HG03565 (cell line): Measurements from ENCODE around the gene ERBB4.
"Not testable (repeated sequence)": the region's sequence is repeated elsewhere in the genome, so short reads cannot be mapped to it uniquely, and the experiment has no call there.

Source experiments
- ATAC-seq: cut with Tn5 transposase; IDR thresholded peaks from one replicate; pipeline ENCODE4 v1.9.1; 2021; ENCODE audit warnings: mild to moderate bottlenecking, moderate library complexity; ENCODE audit not compliant: unreplicated experiment

ERBB4 gene

DNA sequence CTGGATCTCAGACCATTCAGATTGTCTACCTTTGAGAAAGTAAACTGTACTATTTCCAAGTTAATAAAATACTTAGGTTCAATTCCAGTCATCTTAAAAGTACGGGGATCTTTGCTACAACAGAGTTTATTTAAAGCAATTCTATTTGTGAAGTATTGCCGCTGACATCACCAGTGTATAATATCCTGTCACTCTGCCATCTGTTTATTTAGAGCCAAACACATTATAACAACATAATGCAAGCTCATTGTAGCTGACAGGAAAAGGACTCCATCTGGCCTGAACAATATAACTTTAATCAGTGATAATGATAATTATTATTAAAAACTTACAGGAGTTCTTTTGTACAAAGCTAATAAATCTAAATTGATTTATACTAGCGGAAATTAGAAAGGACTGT is 786.8 kb downstream of the ERBB4 start:
- ATAC-seq: no peak

DNA sequence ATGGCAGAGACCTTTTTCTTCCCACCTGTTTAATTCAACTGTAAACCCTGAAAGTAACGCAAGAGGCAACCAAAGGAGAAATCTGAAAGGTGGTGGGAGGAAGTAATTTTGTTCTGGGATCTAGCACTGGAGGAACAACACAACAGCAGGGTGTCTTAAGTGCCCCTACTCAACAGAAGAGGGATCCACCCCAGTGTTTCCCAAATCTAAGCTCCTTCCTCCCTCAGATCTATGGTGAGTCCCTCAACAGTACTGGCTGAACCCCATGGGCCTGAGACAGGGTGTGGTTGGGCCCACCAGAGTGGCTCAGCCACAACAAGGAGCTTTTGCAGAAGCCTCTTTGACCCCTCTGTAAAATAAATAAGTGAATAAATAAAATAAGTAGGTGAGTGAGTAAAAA is 790.3 kb downstream of the ERBB4 start:
- ATAC-seq: no peak

DNA sequence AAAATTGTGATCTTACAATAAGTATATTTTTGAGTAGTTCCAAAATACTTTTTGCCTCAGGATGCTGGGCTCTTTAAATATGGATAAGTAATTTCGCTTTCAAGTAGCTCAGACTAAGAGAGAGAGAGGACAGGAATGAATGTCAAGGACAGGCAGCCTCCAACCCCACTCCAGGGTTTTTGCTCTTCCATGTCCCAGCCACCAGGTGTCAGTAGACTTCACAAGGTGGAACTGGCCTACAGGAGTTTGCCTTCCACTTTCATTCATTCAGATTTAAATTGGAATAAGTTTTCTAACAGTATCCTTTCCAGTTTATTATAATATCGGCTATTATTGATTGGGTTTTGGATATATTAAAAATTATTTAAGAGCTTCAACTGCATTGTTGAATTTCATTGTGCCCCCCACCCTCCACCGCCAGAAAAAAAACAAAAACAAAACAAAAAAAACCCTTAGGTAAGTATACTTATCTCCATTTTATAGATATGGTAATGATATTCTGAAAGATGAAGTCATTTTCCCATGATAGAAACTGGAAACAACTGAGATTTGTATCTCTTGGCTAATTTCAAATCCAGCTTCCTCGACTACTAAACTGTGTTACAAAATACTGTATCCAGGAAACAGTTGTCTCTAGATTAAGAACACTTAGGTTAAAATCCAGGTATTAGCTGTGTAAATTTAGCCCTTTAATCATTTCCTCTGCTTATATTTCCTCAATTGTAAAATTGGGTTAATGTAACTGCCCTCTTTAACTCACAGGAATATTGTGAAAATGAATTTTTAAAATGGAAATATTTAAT is 793.1 kb downstream of the ERBB4 start:
- ATAC-seq: peak; percentile 95

DNA sequence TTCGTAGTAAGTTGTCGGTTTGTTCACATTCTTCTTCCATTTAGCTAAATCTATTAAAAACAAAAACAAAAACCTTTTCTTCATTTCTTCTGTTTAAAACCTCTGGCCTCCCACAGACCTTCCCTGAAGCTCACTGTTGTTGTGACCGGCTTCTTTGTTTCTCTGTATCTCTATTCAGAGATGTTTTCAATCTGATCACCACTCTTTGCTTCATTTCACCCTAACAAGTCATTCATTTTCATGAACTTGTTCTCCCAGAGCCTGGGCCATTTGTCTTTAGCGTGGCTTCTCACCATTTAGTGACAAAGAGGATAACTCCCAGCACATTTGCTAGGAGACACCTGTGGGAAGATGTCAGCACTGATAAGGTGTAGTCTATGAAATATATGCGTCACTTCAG is 794.2 kb downstream of the ERBB4 start:
- no peak for ATAC-seq

DNA sequence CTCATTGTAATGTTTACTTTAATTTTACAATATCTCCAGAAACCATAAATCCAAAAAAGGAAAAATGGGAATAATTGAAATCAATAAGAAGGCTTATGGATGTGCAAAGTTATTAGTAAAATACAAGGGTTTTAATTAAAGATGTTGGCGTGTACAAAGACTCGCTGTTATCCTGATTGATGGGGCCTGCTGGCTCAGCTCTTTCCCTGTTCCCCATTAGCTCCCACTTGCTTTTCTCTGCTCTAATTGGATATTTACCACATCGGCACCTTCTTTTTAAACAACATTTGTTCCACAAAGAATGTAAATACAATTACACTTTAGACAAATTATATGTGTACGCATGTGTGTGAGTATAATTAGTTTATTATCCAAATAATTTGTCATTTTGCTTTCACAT is 796.6 kb downstream of the ERBB4 start:
- no peak for ATAC-seq

DNA sequence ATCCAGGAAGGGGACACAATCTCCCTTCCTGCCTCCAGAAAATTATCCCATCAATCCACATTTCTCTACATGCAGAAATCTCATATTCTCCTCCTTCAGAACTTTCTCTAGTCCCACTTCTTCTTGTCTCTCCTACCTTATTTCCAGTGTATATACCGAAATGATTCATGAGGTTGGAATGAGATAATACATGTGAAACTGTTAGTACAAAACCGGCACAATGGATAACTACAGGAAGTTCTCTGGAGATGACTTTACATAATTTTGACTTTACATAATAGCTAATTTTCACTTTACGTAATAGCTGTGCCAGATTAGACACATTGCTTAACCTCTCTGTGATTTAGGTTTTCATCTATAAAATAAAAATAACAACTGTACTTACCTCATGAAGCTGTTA is 801.3 kb downstream of the ERBB4 start:
- ATAC-seq: no peak

DNA sequence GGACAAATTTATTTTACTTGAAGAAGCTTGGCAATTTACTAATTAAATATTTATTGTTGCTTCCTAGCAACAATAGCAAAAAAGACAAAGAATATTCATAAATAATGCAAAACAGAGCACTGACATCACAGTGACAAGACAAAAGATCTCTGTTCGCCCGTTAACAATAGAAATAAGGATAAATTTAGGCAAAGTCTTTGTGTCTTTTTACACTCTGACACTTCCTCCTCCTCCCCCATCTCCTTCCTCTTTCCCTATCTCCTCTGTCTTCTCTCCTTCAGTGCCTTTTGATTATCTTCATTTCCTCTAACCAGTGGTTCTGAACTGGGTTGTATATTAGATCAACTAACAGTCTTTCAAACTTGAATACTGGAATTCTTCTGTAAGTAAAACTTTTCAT is 808.4 kb downstream of the ERBB4 start:
- ATAC-seq: no peak

DNA sequence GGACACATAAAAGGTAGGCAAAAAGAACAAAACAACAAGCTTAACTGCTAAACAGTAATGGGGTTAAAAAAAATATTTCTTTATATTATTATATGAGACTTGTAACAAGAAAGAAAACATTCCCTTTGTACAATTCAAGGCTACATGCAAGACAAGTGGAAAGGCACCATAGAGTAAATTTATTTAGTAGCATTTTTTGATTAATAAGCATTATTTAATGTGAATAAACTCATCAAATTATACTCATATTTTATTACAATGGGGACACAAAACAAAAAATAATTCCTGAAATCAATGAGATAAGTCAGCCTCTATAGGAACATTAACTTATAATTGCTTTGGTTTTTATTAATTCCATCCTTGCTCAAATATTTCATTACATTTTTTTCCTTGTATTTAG is 809.2 kb downstream of the ERBB4 start:
- ATAC-seq: no peak

DNA sequence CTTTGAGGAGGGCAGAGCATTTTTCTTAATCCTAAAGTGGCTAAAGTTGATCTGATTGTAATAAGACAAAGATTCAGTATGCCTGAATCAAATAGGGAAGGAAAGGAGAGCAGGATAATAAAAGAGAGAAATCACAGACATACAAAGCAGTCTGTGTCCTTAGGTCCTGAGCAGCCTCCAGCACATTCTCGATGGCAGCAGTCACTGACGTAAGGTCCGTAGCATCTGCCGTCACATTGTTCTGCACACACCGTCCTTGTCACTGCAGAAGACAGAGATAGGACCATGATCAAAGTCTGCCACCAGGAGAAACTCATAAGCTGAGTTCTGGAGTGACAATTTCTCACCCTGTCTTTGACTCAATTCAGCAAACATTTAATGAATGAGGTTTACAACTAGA is 813.7 kb downstream of the ERBB4 start:
- ATAC-seq: no peak

DNA sequence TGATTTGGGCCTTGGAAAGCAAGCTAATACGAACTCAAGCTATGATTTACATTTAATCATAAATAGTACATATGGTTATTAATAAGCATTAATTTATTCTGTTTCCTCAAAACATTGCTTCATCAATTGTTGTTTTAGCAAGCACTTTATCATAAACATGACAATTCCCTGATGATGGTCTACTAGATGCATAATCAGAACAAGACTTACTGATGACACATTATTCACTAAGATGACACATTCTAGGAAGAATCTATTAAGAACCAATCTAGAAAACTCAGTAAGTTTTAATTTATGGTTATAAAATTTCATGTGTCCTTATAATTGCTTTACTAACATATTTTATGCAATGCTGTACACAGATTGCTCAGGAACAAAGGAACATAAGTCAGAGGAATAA is 815.2 kb downstream of the ERBB4 start:
- no peak for ATAC-seq

DNA sequence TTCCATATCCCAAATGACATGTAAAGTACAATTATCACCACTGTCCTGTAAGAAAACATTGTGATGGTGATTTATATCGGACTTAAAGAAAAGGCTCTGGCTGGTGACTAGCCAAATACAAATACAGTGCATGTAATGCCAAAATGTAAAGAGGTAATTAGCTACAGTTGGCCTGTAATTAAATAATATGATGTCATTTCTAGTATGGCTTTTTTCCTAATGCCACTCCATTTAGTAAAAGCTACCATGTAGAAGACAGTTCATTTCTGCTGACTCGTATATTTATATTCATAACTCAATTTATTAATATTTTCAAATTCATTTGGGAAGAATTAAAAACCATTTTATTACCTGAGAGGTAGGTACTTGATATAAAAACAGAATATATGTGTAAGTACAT is 815.7 kb downstream of the ERBB4 start:
- ATAC-seq: no peak

DNA sequence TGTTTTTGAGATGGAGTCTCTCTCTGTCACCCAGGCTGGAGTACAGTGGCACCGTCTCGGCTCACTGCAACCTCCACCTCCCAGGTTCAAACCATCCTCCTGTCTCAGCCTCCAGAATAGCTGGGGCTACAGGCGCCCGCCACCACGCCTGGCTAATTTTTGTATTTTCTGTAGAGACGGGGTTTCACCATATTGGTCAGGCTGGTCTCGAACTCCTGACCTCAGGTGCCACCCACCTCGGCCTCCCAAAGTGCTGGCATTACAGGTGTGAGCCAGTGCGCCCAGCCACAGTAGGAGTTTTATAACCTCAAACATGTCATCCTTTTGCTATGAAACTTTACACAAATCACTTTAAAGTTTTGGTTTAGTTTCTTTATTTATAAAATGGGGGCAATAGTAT is 816.7 kb downstream of the ERBB4 start:
- ATAC-seq: not testable (repeated sequence)

DNA sequence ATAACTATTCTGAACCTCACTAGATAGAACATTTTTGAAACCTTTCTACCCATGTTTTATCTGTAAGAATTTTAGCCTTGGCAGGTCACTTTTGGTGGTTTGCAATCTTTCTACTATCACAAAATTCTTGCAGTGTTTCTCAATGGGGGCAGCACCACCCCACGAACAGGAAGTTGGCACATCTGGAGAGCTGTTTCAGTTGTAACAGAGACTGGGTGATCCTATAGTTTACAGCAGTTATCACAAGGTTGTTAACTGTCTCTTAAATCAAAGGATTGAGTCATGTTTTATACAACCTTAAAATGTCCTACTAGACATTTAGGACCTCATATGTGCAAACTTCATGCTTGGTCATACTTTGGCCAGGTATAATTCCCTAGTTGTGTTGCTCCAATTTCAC is 829.2 kb downstream of the ERBB4 start:
- no peak for ATAC-seq

DNA sequence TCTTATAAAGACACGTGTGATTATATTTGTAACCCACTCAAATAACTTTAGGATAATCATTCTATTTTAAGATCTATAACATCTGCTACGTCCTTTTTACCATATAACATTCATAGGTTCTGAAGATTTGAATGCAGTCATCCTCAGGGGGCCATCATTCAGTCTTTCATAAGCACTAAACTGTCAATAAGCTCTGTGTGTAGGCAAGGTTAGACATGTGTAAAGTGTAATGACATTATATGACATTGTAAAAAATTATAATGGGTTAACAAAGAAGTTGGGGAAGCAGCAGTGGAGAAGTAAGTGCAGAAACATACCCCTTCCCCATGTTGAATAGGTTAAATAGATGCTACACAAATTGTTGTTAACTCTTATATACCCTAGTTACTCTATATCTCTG is 845.9 kb downstream of the ERBB4 start:
- no peak for ATAC-seq

DNA sequence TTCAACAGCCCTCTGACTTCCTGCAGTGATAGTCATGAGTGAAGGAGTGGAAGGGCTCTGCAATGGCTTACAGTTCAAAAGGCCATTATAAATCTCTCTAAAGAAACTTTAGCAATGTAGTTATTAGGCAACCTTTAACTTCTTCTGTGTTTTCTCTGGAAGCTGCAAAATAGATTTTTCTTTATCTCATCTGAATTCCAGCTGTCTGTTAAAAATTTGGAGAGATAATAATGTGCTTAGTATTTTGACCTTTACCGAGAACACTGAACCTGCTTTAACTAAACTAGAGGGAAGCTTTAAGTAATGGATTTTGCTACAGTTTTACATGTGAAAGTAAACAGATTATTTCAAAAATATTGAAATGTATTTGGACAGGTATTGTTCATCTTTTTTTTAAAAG is 847.9 kb downstream of the ERBB4 start:
- ATAC-seq: no peak

DNA sequence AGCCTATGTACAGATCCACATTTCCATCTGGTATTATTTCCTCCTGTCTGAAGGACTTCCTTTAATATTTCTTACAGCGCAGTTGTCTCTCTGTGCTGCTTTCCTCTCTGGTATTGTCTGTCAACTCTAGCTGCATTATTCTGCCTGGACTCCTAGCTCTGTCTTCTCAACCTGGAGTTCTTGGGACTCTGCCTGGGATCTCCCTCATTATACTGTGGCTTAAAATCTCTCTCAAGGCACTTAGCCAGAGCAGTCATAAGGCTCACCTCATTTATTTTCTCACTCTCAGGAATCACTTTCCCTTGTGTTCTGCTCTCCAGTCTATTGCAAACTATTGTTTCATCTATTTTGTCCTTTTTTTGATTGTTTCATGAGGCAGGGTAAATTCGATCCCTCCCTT is 850.4 kb downstream of the ERBB4 start:
- ATAC-seq: no peak

DNA sequence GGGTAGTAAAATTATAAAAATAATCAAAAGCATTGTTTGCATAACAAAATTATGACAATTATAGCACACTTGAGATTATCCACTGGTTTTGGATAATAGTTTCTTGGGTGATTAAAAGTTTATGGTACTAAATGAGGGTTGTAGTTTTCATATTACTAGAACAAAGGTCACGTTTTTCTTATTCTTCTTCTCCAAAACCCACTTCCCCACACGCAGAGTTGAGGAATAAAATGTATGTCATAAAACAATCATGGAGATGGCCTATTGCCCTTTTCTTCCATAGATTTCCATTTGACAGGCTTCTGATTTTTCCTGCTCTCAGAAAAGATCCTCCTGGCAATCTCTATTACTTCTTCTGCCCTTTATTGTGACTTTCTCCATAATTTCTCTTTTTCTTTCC is 863.9 kb downstream of the ERBB4 start:
- ATAC-seq: no peak

DNA sequence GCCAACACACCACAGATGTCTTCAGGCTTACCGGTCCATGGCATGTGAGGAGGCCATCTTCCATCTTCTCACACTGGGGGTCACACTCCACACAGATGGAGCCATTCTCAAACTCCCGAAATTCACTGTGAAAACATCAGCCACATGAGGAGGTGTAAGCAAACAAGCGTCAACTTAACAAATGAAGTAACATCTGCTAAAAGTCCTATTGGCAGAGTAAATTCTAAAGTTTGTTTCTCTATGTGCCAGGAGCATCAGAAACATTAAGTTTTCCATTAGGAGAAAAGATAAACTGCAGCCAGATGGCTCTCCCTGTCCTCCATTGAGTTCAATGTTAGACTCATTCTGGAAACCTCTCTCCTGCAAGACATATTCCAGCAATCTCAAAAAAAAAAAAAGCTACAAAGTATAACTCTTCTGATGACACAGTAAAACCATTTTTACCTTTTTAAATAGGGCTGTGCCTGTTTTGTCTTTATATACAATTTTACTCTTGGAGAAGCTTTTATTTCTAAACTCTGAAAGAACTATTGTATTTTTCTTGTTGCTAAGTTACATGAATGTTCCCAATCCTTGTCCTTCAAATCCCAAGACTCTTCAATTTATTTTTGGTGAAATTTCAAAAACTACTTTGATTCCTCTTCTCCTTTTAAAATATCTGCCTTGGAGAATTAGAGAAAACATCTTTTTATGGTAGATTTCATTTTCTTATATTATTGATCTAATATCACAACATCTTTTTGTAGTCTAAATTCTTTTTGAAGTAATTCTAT is 865.3 kb downstream of the ERBB4 start:
- no peak for ATAC-seq

DNA sequence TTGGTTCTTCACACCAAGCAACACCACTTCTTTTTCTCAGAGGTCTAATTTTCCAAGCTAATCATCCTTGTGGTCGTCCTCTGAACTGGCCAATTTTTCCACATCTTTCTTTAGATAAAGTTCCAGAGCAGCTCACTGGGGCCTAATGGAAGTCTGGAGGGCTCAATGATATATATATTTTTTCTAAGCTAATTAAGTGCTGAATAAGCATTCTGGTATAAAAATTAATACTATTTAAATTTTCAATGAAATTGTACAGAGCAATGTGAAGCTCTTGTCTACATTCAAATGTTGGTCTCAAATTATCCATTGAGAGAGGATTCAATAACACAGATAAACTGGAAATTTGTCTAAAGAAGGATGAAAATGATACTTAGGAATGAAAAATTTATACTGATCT is 866.6 kb downstream of the ERBB4 start:
- no peak for ATAC-seq

DNA sequence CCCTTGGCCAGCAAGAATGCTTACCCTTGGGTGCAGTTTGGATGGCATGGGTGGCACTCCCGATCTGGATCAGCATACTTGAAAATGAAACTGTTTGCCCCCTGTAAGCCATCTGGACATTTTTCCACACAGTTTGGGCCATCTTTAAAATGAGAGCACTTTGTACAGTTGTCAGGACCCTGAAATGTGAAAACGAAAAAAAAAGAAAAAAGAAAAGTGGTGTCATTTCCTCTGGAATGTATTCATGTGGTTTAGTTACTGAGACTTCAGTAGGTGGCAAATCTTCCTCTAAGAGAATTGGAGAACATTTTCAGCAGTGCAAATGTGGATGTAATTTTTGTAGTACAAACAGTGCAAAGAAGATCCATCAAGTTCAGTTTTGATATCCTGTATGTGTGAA is 873.3 kb downstream of the ERBB4 start:
- no peak for ATAC-seq

DNA sequence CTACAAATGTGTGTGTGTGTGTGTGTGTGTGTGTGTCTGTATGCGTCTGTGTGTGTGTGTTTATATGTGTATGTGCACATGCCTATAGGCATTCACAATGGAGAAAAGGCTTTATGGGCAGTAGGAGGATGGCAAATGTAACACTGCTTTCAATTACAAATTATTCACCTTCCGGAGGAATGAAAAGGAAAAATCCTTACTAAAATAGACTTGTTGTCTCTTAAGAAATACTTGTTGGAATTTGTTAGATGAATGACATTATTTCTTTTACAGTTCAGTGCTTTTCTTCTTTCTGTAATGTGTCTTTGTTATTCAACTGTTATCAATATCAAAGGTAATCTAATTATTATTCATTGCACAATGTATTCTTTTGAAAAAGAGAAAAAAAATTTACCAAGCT is 874.3 kb downstream of the ERBB4 start:
- no peak for ATAC-seq

DNA sequence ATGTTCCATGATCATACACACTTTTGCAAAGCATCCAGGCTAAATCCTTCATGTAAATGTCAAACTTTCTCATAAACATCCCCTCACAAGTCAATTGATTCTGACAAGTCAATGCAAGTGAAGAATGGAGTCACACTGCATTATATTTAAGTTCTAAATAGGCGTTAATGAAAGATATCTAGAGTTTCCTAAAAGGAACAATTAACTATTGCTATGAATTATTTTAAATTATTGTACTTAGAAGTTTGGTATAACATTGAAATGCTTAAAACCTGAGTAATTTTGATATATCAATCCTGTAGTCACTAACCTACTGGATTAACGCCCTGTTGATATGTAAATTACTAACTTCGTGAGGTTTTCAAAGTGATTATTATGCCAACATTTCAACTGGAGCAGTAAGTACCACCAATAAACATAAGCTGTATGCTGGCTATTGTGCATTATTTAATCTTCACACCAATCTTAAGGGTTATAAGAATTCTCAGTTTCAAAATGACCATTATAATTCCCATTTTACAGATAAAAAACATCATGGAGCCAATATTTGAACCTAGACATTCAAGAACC is 884.3 kb downstream of the ERBB4 start:
- ATAC-seq: no peak
